Thyroid gland (tissue), 4 donors: ENCODE data around the gene LTBP3. TPM values are rescaled to one million over a fixed set of nuclear protein-coding genes. Genes with fewer than 3 reads are reported as not detected.

Source experiments
- DNase-seq, 2 donors: peaks; one replicate each; pipeline ENCODE4 v3.0.0-alpha.2; 2019
- H3K27ac ChIP-seq, 3 donors: fragments of 200-600 bp; sonication (generic); 1 replicate in 2 of 3; 2 replicates in 1 of 3; pipeline ENCODE4 v1.5.1; 2016 to 2019; ENCODE audit warnings: mild to moderate bottlenecking in 1 of 3, moderate library complexity in 1 of 3
- H3K27me3 ChIP-seq: fragments of 200-600 bp; sonication (generic); one replicate; pipeline ENCODE4 v1.5.1; 2019
- H3K36me3 ChIP-seq, 2 donors: fragments of 200-600 bp; sonication (generic); one replicate each; pipeline ENCODE4 v1.5.1; 2016 to 2019
- H3K4me1 ChIP-seq, 2 donors: fragments of 200-600 bp; sonication (generic); one replicate each; pipeline ENCODE4 v1.5.1; 2017 to 2019
- H3K4me3 ChIP-seq, 3 donors: fragments of 200-600 bp; sonication (generic); replicated peaks in 1 of 3; 1 replicate in 2 of 3; 2 replicates in 1 of 3; pipeline ENCODE4 v1.5.1; 2016; ENCODE audit warnings: mild to moderate bottlenecking in 1 of 3
- H3K9me3 ChIP-seq: fragments of 200-600 bp; sonication (generic); one replicate; pipeline ENCODE4 v1.5.1; 2017
- POLR2A ChIP-seq, 2 donors: fragments of 450-650 bp; IDR thresholded peaks; one replicate each; pipeline ENCODE4 v1.6.1; 2017; ENCODE audit warnings: antibody characterized with exemption in 2 of 2, mild to moderate bottlenecking in 2 of 2, moderate library complexity in 1 of 2
- WGBS, 2 donors: methylation state at CpG; one replicate each; pipeline ENCODE4 v1.1.5; 2017; 5-methylcytosine and 5-hydroxymethylcytosine counted together
- intact Hi-C: fragments of 100-400 bp; cut with DNase I; formaldehyde crosslinking; loops from one replicate; pipeline ENCODE4 v1.15.1; 2023
- total RNA-seq, 4 donors: library from RNA; depleted of rRNA; stranded (reverse); fragments of >200 nt; gene quantifications; one replicate each; pipeline ENCODE4 v1.2.3, GENCODE V29; 2016
- TF ChIP-seq, protein P1 (sequence below), 6 experiments: fragments of 200-600 bp in 3 of 6; fragments of 450-650 bp in 3 of 6; sonication (generic) in 3 of 6; IDR thresholded peaks; one replicate each; pipeline ENCODE4 v1.5.1; 2016 to 2019; ENCODE audit warnings: antibody characterized with exemption in 6 of 6, mild to moderate bottlenecking in 2 of 6, inconsistent platforms in 1 of 6, moderate library complexity in 1 of 6

The LTBP3 gene
- total RNA-seq, 4 donors from 2014 or later, result 195 to 277 (median 222) TPM

DNA sequence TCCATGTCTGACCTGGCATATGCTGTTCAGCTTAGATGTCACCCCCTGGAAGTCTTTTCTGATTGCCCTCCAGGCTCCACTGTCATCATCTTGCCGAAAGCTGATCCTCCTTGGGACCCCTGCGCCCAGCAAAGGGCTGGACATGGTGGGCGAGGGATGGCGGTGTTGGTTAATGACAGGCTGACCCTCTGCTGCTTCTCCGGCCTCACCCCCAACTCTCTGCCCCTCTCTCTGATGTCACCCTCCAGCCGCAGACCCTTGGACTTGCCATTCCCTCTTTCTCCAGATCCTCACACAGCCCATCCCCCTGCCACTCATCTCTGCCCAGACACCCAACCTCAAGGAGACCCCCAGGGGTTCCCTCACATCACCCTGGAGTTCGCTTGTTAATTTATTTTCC is 20.0 kb upstream of the LTBP3 start:
- Histone ChIP-seq H3K36me3 (peaks cover 3 to 5% of the 10 kb centered on the region in 2 donors), H3K27ac (peak overlapping the region in 1 of 3 donors; percentile 76), H3K9me3 (no peaks in the 10 kb centered on the region), H3K4me1 (peaks cover 22 to 38% of the 10 kb centered on the region in 2 donors), H3K27me3 (no peaks in the 10 kb centered on the region), H3K4me3 (no peak overlapping the region)
- TF ChIP-seq, protein P1, sequence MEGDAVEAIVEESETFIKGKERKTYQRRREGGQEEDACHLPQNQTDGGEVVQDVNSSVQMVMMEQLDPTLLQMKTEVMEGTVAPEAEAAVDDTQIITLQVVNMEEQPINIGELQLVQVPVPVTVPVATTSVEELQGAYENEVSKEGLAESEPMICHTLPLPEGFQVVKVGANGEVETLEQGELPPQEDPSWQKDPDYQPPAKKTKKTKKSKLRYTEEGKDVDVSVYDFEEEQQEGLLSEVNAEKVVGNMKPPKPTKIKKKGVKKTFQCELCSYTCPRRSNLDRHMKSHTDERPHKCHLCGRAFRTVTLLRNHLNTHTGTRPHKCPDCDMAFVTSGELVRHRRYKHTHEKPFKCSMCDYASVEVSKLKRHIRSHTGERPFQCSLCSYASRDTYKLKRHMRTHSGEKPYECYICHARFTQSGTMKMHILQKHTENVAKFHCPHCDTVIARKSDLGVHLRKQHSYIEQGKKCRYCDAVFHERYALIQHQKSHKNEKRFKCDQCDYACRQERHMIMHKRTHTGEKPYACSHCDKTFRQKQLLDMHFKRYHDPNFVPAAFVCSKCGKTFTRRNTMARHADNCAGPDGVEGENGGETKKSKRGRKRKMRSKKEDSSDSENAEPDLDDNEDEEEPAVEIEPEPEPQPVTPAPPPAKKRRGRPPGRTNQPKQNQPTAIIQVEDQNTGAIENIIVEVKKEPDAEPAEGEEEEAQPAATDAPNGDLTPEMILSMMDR (IDR thresholded peaks at IDR 0.05), result no peak
- no peak for TF ChIP-seq POLR2A (IDR thresholded peaks at IDR 0.05)
- WGBS, 2 donors, result 90 to 94% methylated on average over 7 of the region's 7 CpGs
- intact Hi-C loops, result no loop called here
- DNase-seq, result no peak

DNA sequence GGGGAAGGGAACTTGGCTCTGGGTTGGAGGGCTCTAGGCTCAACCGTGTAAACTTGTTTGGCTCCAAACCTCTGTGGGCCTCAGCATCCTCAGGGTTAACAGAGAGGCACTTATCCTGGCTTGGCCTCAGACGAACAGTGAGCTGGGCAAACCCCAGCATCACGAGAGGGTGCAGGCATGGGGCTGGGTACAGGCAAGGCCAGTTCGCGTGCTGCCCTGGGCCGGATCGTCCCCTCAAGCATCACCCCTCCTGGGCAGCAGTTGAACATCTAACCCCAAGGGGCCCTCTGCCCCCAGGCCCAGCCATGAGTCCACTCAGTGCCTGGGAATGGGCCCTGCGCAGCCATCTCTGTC is 19.6 kb upstream of the LTBP3 start:
- WGBS, 2 donors, result 19 to 72% methylated on average over 2 of the region's 8 CpGs
- Histone ChIP-seq H3K9me3 (no peaks in the 10 kb centered on the region), H3K27ac (peak overlapping the region in 2 of 3 donors; percentile 61 to 76), H3K36me3 (peaks cover 3 to 5% of the 10 kb centered on the region in 2 donors), H3K27me3 (no peaks in the 10 kb centered on the region), H3K4me1 (peaks cover 23 to 40% of the 10 kb centered on the region in 2 donors), H3K4me3 (no peak overlapping the region)
- DNase-seq, result no peak
- intact Hi-C loops, result no loop called here
- TF ChIP-seq POLR2A (IDR thresholded peaks at IDR 0.05), result no peak
- TF ChIP-seq, protein P1 (IDR thresholded peaks at IDR 0.05), result no peak

DNA sequence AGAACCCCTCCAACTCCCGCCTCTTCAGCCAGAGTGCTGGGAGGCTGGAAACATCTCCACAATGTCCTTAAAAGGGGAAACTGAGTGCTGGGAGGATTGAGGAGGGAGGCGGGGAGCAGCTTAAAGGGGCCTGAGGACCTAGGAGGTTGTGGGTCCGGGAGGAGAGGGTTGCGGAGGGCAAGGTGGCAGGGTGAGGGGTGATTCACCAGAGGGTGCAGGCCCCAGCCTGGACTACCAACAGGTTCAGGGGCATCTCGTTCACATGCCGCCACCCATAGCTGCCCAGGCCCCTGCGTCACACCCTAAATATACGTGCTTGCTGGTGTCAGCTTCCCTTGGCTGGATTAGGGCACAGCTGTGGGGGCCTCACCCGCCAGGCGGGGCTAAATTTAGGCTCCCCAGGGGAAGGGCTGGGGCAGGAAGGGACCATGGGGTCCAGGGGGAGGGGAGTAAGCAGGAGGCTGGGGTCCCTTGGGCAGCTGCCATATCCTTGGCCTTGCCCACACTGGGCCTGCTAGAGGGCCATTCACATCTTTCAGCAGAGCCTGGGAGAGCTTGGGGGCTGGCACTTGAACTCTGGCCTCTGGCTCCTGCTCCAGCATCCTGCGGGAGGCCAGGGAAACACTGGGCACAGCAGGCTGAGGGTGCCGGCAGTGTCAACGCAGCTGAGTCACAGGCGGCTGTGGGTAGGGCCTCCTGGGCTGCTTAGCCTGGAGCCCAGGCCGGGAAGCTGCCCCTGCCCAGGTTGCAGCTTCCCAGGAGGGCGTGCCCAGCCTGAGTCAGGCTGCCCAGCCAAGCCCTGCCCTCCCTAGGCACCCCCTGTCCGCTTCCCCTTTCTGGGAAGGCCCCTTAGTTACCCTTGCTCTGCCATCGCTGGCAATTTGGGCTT is 19.0 kb upstream of the LTBP3 start:
- intact Hi-C loops, result no loop called here
- peaks cover 25 to 42% of the 10 kb centered on the region in 2 donors for H3K4me1 ChIP-seq
- no peaks in the 10 kb centered on the region for H3K9me3 ChIP-seq
- DNase-seq, result peak in 1 of 2 donors; percentile 21
- TF ChIP-seq, protein P1 (IDR thresholded peaks at IDR 0.05), result no peak
- TF ChIP-seq POLR2A (IDR thresholded peaks at IDR 0.05), result no peak
- peaks cover 3 to 5% of the 10 kb centered on the region in 2 donors for H3K36me3 ChIP-seq
- 52 to 58% methylated on average over 14 to 15 of the region's 18 CpGs for WGBS, 2 donors
- peak overlapping the region; percentile 36 to 76 (median 61) for H3K27ac ChIP-seq
- H3K4me3 ChIP-seq, result peak overlapping the region in 1 of 3 donors; percentile 62
- no peaks in the 10 kb centered on the region for H3K27me3 ChIP-seq

DNA sequence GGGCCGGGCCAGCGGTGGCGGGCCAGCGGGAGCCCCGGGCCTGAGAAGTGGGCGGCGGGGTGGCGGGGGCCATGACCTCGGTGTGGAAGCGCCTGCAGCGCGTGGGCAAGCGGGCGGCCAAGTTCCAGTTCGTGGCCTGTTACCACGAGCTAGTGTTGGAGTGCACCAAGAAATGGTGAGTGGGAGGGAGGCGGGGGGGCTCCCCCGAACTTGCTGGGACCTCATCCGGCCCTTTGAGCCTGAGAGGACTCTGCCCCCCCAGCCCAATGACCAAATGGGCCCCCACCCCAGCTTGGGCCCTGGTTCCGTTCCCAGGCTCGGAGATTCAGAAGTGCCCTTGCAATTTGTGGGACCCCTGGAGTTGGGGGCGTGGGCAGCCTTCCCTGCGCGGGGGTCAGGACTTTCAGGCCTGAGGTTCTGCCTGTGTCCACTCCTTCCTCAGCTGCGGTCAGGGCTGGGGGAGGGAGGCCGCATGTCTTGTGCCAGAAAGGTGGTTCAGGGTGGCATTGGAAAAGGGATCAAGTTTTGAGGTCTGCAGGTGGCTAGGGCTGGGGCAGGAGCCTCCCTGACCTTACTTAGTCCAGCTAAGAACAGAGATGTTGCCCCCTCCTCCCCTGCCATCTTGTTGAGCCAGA is 18.2 kb upstream of the LTBP3 start:
- intact Hi-C loops, result no loop called here
- TF ChIP-seq POLR2A (IDR thresholded peaks at IDR 0.05), result no peak
- TF ChIP-seq, protein P1 (IDR thresholded peaks at IDR 0.05), result no peak

More for the DNA sequence above, 18.2 kb upstream of the LTBP3 start:
- H3K36me3 ChIP-seq, result peaks cover 3 to 5% of the 10 kb centered on the region in 2 donors
- H3K4me3 ChIP-seq, result peak overlapping the region in 2 of 3 donors; percentile 3 to 62
- no peaks in the 10 kb centered on the region for H3K9me3 ChIP-seq
- peak overlapping the region; percentile 36 to 76 (median 61) for H3K27ac ChIP-seq
- DNase-seq, result peak in 1 of 2 donors; percentile 26
- no peaks in the 10 kb centered on the region for H3K27me3 ChIP-seq
- 26 to 39% methylated on average over 6 to 16 of the region's 26 CpGs for whole genome bisulfite sequencing, 2 donors
- peaks cover 32 to 50% of the 10 kb centered on the region in 2 donors for H3K4me1 ChIP-seq
